D721Med (cell line): ENCODE measurements around the gene LRRC45.
"Not testable (repeated sequence)": the region's sequence is repeated elsewhere in the genome, so short reads cannot be mapped to it uniquely, and the experiment has no call there.

Experiments used
- DNase-seq: peaks from one replicate; pipeline ENCODE4 v3.0.0; 2011; ENCODE audit warnings: low spot score; ENCODE audit not compliant: insufficient read length
- FAIRE-seq: peaks from 2 replicates; lab custom pipeline; 2011; peaks lifted over from hg19 to GRCh38; lab: Jason Lieb, UNC
- TF ChIP-seq, protein P1 (sequence below): IDR thresholded peaks from 2 replicates; pipeline ENCODE4 v1.5.1; 2012; ENCODE audit warnings: mild to moderate bottlenecking, control low read depth; ENCODE audit not compliant: insufficient read depth; ENCODE audit errors: missing control alignments

Gene LRRC45

DNA sequence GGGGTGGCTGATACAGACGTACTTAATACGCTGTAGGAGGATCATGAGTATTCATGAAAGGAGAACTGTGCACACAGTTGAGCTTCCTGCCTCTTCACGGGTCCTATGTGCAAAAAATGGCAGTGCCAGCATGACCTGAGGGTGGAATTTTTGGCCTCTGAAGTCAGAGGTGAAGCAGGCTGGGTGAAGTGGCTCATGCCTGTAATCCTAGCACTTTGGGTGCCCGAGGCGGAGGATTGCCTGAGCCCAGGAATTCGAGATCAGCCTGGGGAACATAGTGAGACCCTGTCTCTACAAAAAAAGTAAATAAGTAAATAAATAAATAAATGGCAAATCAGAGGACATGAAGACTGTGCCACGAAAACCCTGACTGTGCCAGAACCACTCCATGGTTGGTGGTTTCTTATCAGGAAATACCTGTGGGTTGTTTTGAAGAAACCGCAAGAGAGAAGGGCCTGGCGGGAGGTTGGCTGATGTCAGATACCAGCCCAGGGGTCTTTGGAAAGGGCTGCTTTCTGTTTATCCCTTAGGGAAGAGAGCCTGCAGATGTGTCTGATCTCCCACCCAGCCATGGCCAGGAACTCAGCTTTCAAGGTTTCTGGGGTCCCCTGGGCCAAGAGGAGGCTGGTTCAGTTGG, 42.3 kb upstream of the LRRC45 start:
- TF ChIP-seq, protein P1, sequence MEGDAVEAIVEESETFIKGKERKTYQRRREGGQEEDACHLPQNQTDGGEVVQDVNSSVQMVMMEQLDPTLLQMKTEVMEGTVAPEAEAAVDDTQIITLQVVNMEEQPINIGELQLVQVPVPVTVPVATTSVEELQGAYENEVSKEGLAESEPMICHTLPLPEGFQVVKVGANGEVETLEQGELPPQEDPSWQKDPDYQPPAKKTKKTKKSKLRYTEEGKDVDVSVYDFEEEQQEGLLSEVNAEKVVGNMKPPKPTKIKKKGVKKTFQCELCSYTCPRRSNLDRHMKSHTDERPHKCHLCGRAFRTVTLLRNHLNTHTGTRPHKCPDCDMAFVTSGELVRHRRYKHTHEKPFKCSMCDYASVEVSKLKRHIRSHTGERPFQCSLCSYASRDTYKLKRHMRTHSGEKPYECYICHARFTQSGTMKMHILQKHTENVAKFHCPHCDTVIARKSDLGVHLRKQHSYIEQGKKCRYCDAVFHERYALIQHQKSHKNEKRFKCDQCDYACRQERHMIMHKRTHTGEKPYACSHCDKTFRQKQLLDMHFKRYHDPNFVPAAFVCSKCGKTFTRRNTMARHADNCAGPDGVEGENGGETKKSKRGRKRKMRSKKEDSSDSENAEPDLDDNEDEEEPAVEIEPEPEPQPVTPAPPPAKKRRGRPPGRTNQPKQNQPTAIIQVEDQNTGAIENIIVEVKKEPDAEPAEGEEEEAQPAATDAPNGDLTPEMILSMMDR: no peak
- FAIRE-seq: no peak
- DNase-seq: no peak

DNA sequence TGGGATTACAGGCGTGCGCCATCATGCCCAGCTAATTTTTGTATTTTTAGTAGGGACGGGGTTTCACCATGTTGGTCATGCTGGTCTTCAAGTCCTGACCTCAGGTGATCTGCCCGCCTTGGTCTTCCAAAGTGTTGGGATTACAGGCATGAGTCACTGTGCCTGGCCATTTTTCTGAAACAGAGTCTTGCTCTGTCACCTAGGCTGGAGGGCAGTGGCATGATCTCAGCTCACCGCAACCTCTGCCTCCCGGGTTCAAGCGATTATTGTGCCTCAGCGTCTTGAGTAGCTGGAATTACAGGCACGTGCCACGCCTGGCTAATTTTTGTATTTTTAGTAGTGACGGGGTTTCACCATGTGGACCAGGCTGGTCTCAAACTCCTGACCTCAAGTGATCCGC, 41.6 kb upstream of the LRRC45 start:
- FAIRE-seq, DNase-seq: not testable (repeated sequence)

DNA sequence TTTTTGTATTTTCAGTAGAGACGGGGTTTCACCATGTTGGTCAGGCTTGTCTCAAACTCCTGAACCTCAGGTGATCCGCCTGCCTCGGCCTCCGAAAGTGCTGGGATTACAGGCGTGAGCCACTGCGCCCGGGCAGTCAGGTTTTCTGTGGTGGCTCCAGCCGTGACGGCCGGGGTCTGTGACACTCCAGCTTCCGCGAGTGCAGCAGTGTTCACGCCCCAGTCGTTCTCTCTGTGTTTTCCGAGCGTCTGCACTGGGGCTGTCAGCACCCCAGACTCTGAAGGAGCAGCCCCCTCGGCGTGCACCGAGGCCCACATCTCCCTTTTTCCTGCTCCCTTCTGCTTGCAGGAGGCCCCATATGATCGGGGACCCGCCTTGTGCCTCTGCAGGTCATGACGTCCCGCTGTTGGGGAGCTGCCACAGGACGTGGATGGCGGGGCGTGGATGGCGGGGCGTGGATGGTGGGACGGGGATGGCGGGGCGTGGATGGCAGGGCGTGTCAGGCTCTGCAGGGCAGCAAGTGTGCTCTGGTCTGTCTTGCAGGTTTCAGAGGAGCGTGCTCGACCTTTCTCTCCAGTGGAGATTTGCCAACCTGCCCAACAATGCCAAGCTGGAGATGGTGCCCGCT, 40.0 kb upstream of the LRRC45 start:
- FAIRE-seq (no peak), DNase-seq (no peak)
- TF ChIP-seq, protein P1: no peak

DNA sequence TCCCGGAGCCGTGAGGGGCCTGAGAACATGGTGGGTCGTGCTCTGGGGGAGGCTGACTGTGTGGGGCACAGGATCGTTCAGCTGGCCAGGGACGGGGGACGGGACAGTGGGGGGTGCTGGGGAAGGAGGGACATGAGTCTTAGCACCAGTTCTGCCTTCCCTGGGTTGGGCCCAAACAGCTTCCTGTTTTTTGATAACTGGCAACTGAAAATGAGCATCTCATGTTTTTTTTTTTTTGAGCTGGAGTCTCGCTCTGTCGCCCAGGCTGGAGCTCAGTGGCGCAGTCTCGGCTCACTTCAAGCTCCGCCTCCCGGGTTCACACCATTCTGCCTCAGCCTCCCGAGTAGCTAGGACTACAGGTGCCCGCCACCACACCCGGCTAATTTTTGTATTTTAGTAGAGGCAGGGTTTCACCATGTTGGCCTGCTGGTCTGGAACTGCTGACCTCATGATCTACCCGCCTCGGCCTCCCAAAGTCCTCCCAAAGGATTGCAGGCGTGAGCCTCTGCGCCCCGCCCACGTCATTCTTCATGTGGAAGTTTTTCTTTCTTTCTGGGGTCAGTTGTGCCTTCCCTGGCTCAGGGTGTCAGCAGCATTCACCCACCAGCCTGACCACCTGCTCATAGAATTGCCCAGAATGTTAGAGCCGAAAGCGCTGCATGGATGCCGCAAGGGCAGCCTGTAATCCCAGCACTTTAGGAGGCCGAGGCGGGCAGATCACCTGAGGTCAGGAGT, 39.3 kb upstream of the LRRC45 start:
- no peak for DNase-seq
- FAIRE-seq: no peak
- TF ChIP-seq, protein P1: no peak

DNA sequence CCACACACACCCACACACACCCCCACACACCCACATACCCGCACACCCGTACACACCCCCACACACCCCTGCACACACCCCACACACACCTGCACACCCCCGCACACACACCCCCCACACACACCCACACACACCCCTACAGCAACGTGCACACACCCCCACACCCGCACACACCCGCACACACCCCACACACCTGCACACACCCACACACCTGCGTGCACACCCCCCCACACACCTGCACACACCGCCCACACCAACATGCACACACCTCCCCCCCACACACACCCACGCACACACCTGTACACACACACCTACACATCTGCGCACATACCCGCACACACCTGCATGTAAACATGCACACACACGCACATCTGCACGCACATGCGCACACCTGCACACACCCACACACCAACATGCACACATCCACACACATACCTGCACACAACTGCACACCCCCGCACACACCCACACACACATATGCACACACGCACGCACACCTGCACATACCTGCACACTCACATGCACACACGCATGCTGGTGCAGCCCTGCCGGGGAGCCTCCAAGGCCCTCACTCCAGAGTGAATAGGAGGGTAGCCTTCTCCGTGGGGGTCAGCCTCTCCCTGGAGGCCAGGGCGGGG, 38.2 kb upstream of the LRRC45 start:
- DNase-seq: no peak
- TF ChIP-seq, protein P1: no peak
- FAIRE-seq: no peak

DNA sequence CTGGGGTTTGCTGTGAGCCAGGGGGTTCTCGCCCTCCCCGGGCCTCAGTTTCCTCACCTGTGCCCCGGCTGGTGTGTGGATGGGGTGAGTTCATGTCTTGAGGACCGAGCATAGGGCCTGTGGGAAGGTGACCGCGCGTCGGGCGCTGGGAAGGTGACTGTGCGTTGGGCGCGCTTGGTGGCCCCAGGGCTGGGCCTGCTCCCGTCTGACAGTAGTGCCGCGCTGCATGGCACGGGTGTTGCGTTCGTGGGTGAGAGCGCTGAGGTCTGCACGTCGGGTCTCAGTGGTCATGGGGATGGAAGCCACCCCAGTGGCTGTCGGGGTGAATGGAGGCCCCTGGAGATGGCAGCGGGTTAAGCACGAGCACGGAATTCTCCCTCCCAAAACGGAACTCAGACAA, 36.5 kb upstream of the LRRC45 start:
- FAIRE-seq: no peak
- TF ChIP-seq, protein P1: no peak
- DNase-seq: no peak

DNA sequence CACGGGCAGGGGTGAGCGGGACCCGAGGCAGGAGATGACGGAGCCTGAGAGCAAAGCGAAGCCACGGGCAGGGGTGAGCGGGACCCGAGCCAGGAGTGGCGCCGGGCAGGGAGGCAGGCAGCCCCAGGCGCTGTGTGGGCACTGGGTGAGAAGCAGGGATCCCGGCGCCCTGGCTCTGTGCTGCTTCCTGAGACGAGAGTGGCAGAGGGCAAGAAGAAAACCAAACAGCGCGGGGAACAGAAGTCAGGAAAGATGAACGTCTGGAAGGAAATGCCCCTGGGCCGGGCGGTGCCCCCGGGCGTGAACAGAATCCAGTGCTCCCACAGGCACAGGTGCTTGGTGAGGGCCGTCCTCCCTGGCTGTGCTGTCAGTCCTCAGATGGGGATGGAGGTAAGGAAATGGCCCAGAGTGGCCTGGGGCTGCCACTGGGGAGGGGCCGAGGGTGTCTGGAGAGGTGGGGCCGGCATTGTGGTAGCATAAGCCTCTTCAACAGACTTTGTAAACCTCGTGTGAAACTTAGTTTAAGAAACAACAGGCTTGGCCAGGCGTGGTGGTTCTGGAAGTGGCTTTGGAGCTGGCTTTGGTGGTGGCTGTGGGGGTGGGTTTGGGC, 35.8 kb upstream of the LRRC45 start:
- FAIRE-seq (no peak), DNase-seq (no peak)
- TF ChIP-seq, protein P1: no peak
